GM19397 (cell line): ENCODE measurements around the gene GPC6.

Source experiments
- ATAC-seq: cut with Tn5 transposase; IDR thresholded peaks from one replicate; pipeline ENCODE4 v1.9.1; 2021; ENCODE audit warnings: mild to moderate bottlenecking, moderate library complexity; ENCODE audit not compliant: unreplicated experiment

Gene GPC6

GRCh38 chr13:94218951-94219350, 992.3 kb downstream of the GPC6 start:
- ATAC-seq = no peak

GRCh38 chr13:94224670-94225069, 998.1 kb downstream of the GPC6 start:
- ATAC-seq = no peak

- no peak for ATAC-seq
Observed at GRCh38 chr13:94227255-94227879, 1000.8 kb downstream of the GPC6 start.

GRCh38 chr13:94228763-94229162, 1002.2 kb downstream of the GPC6 start:
- no peak for ATAC-seq

- no peak for ATAC-seq
Observed at GRCh38 chr13:94232161-94232950, 1005.7 kb downstream of the GPC6 start.

GRCh38 chr13:94232956-94233355, 1006.3 kb downstream of the GPC6 start:
- ATAC-seq = no peak

GRCh38 chr13:94233401-94233800, 1006.8 kb downstream of the GPC6 start:
- ATAC-seq = no peak

GRCh38 chr13:94233837-94234236, 1007.2 kb downstream of the GPC6 start:
- no peak for ATAC-seq

GRCh38 chr13:94234738-94235137, 1008.1 kb downstream of the GPC6 start:
- no peak for ATAC-seq

- ATAC-seq = no peak
Observed at GRCh38 chr13:94236132-94236531, 1009.5 kb downstream of the GPC6 start.

GRCh38 chr13:94236872-94237271, 1010.3 kb downstream of the GPC6 start:
- no peak for ATAC-seq

GRCh38 chr13:94239135-94239534, 1012.5 kb downstream of the GPC6 start:
- ATAC-seq = no peak

GRCh38 chr13:94242554-94242953, 1015.9 kb downstream of the GPC6 start:
- no peak for ATAC-seq

- ATAC-seq = no peak
Observed at GRCh38 chr13:94243551-94243950, 1016.9 kb downstream of the GPC6 start.

- ATAC-seq = no peak
Observed at GRCh38 chr13:94246495-94246894, 1019.9 kb downstream of the GPC6 start.

- no peak for ATAC-seq
Observed at GRCh38 chr13:94247890-94248289, 1021.3 kb downstream of the GPC6 start.

GRCh38 chr13:94248454-94249228, 1022.0 kb downstream of the GPC6 start:
- no peak for ATAC-seq

GRCh38 chr13:94249512-94249911, 1022.9 kb downstream of the GPC6 start:
- ATAC-seq = no peak

- ATAC-seq = no peak
Observed at GRCh38 chr13:94251831-94252608, 1025.4 kb downstream of the GPC6 start.

- ATAC-seq = no peak
Observed at GRCh38 chr13:94254737-94255136, 1028.1 kb downstream of the GPC6 start.

GRCh38 chr13:94256721-94257120, 1030.1 kb downstream of the GPC6 start:
- ATAC-seq = no peak
